HEK293T (cell line): ENCODE results near the gene POMGNT1.
"Not testable (repeated sequence)": the region's sequence is repeated elsewhere in the genome, so short reads cannot be mapped to it uniquely, and the experiment has no call there.

Source experiments
- CTCF ChIA-PET: fragments of 350-600 bp; formaldehyde crosslinking; extraction: SDS; loops from one replicate; lab custom pipeline; 2021; ENCODE audit warnings: antibody characterized with exemption, inconsistent platforms; lab: Yijun Ruan, JAX
- POLR2A ChIA-PET: fragments of 350-600 bp; formaldehyde crosslinking; extraction: SDS; loops from one replicate; lab custom pipeline; 2020; ENCODE audit warnings: antibody characterized with exemption, inconsistent platforms; lab: Yijun Ruan, JAX
- DNase-seq: peaks from one replicate; pipeline ENCODE4 v3.0.0; 2012; ENCODE audit warnings: mixed read lengths; ENCODE audit errors: extremely low spot score
- ARNT ChIP-seq: fragments of 450-650 bp; IDR thresholded peaks from 2 replicates; pipeline ENCODE4 v1.6.1; 2017; ENCODE audit warnings: mild to moderate bottlenecking
- BHLHE40 ChIP-seq: fragments of 450-650 bp; IDR thresholded peaks from 2 replicates; pipeline ENCODE4 v1.6.1; 2016; ENCODE audit warnings: mild to moderate bottlenecking, moderate library complexity, borderline replicate concordance
- CTBP1 ChIP-seq: fragments of 450-650 bp; IDR thresholded peaks from 2 replicates; pipeline ENCODE4 v1.6.1; 2016; ENCODE audit warnings: borderline replicate concordance
- ELF4 ChIP-seq: fragments of 450-650 bp; IDR thresholded peaks from 2 replicates; pipeline ENCODE4 v1.6.1; 2017; ENCODE audit warnings: antibody characterized with exemption
- FOXK2 ChIP-seq: fragments of 450-650 bp; IDR thresholded peaks from 2 replicates; pipeline ENCODE4 v1.6.1; 2016; ENCODE audit warnings: mild to moderate bottlenecking
- FOXM1 ChIP-seq: fragments of 450-650 bp; IDR thresholded peaks from 2 replicates; pipeline ENCODE4 v1.6.1; 2017; ENCODE audit warnings: mild to moderate bottlenecking, borderline replicate concordance
- HDGF ChIP-seq: fragments of 450-650 bp; IDR thresholded peaks from 2 replicates; pipeline ENCODE4 v1.6.1; 2017; ENCODE audit warnings: antibody characterized with exemption, borderline replicate concordance
- L3MBTL2 ChIP-seq: fragments of 450-650 bp; conservative IDR thresholded peaks from 2 replicates; pipeline ENCODE4 v1.6.1; 2016; ENCODE audit warnings: mild to moderate bottlenecking
- LEF1 ChIP-seq: fragments of 450-650 bp; IDR thresholded peaks from 2 replicates; pipeline ENCODE4 v1.6.1; 2017; ENCODE audit warnings: mild to moderate bottlenecking, borderline replicate concordance
- NFRKB ChIP-seq: fragments of 450-650 bp; IDR thresholded peaks from 2 replicates; pipeline ENCODE4 v1.6.1; 2016; ENCODE audit warnings: mild to moderate bottlenecking, moderate library complexity
- PKNOX1 ChIP-seq: fragments of 450-650 bp; IDR thresholded peaks from 2 replicates; pipeline ENCODE4 v1.6.1; 2016
- SP1 ChIP-seq: fragments of 450-650 bp; IDR thresholded peaks from 2 replicates; pipeline ENCODE4 v1.6.1; 2017
- SUZ12 ChIP-seq: fragments of 450-650 bp; IDR thresholded peaks from 2 replicates; pipeline ENCODE4 v1.6.1; 2016; ENCODE audit warnings: mild to moderate bottlenecking
- TARDBP ChIP-seq: fragments of 450-650 bp; IDR thresholded peaks from 2 replicates; pipeline ENCODE4 v1.6.1; 2016
- ZNF384 ChIP-seq: fragments of 450-650 bp; IDR thresholded peaks from 2 replicates; pipeline ENCODE4 v1.6.1; 2016

Gene POMGNT1

GRCh38 chr1:46197964-46198811 lies at the start of gene POMGNT1:
TSS of gene POMGNT1 (minus strand) at chr1:46198434. CDS start at chr1:46197821, 613 bp downstream.
- CTCF ChIA-PET, result interaction anchor here (0.8 kb wide), 1 partner anchor 25 kb away, joined by 5 read pairs; no protein-coding TSS in a partner anchor
- peak; percentile 86 for DNase-seq
- TF ChIP-seq FOXM1 (no peak), FOXK2 (no peak), L3MBTL2 (no peak)
- POLR2A ChIA-PET, result interaction anchor here (0.9 to 3.3 kb wide), 6 partner anchors 10 to 66 kb away, joined by 3 to 14 read pairs (median 4); partner anchors contain the start of gene PIK3R3

- POLR2A ChIA-PET, result interaction anchor here (0.6 to 2.6 kb wide), 31 partner anchors 7 to 681 kb away, joined by 3 to 20 read pairs (median 4); partner anchors contain the start of genes LRRC41, LURAP1, NSUN4 and PIK3R3
- peak; percentile 95 for DNase-seq
- TF ChIP-seq SP1 (peak; percentile 72), BHLHE40 (no peak), L3MBTL2 (peak; percentile 61)
- CTCF ChIA-PET, result interaction anchor here (1.0 to 1.7 kb wide), 3 partner anchors 20 to 26 kb away, joined by 3 to 9 read pairs (median 4); no protein-coding TSS in a partner anchor
Observed at GRCh38 chr1:46247436-46248121, 49.3 kb upstream of the POMGNT1 start, which contains the start of gene RAD54L. TSS of gene RAD54L (plus strand) at chr1:46247763. CDS start at chr1:46248406, 643 bp downstream.

GRCh38 chr1:46246548-46247435 lies 48.6 kb upstream of the POMGNT1 start:
- CTCF ChIA-PET, result interaction anchor here (0.6 to 1.9 kb wide), 6 partner anchors 21 to 209 kb away, joined by 3 to 9 read pairs (median 4); no protein-coding TSS in a partner anchor
- peak; percentile 46 for DNase-seq
- POLR2A ChIA-PET, result interaction anchor here (0.6 to 2.6 kb wide), 37 partner anchors 8 to 680 kb away, joined by 3 to 20 read pairs (median 3); partner anchors contain the start of genes LRRC41, LURAP1, NSUN4 and PIK3R3
- TF ChIP-seq SP1, result no peak
- no peak for TF ChIP-seq ZNF384
- TF ChIP-seq L3MBTL2, result peak; percentile 39; the same call in 1 of the 2 replicates
- peak; percentile 47; the same call in 1 of the 2 replicates for TF ChIP-seq PKNOX1
- no peak for TF ChIP-seq NFRKB

GRCh38 chr1:46246136-46246535 lies 47.9 kb upstream of the POMGNT1 start:
- ChIA-PET POLR2A (interaction anchor here (0.7 to 2.6 kb wide), 18 partner anchors 9 to 679 kb away, joined by 3 to 20 read pairs (median 4); partner anchors contain the start of genes LRRC41, LURAP1, NSUN4 and UQCRH), CTCF (interaction anchor here (0.6 to 1.9 kb wide), 5 partner anchors 21 to 208 kb away, joined by 3 to 9 read pairs (median 4); no protein-coding TSS in a partner anchor)
- not testable (repeated sequence) for DNase-seq

GRCh38 chr1:46244656-46245371 lies 46.6 kb upstream of the POMGNT1 start:
- peak; percentile 32 for DNase-seq
- TF ChIP-seq ARNT (no peak), BHLHE40 (no peak), FOXK2 (no peak), FOXM1 (no peak), L3MBTL2 (no peak), HDGF (no peak), ZNF384 (peak; percentile 96), NFRKB (no peak), LEF1 (no peak), ELF4 (no peak), PKNOX1 (0 out of 2 replicates have a peak, but pooled peaks have one; percentile 21), SP1 (no peak), TARDBP (no peak), CTBP1 (no peak), SUZ12 (no peak)
- ChIA-PET CTCF (interaction anchor here (0.9 to 2.0 kb wide), 8 partner anchors 10 to 207 kb away, joined by 3 to 10 read pairs (median 5); no protein-coding TSS in a partner anchor), POLR2A (interaction anchor here (0.6 kb wide), 1 partner anchor 40 kb away, joined by 3 read pairs; no protein-coding TSS in a partner anchor)

- ChIA-PET POLR2A (interaction anchor here (0.6 kb wide), 1 partner anchor 8 kb away, joined by 3 read pairs; no protein-coding TSS in a partner anchor), CTCF (interaction anchor here (2.0 kb wide), 1 partner anchor 20 kb away, joined by 10 read pairs; no protein-coding TSS in a partner anchor)
- DNase-seq, result not testable (repeated sequence)
Observed at GRCh38 chr1:46243831-46244230, 45.6 kb upstream of the POMGNT1 start.
